ENCODE data around the gene PCDHA2. TPM values are rescaled to one million over a fixed set of nuclear protein-coding genes. Genes with fewer than 3 reads are reported as not detected.

Gene PCDHA2
- total and polyA plus RNA-seq, 5 donors from 2014 or later: not detected

DNA sequence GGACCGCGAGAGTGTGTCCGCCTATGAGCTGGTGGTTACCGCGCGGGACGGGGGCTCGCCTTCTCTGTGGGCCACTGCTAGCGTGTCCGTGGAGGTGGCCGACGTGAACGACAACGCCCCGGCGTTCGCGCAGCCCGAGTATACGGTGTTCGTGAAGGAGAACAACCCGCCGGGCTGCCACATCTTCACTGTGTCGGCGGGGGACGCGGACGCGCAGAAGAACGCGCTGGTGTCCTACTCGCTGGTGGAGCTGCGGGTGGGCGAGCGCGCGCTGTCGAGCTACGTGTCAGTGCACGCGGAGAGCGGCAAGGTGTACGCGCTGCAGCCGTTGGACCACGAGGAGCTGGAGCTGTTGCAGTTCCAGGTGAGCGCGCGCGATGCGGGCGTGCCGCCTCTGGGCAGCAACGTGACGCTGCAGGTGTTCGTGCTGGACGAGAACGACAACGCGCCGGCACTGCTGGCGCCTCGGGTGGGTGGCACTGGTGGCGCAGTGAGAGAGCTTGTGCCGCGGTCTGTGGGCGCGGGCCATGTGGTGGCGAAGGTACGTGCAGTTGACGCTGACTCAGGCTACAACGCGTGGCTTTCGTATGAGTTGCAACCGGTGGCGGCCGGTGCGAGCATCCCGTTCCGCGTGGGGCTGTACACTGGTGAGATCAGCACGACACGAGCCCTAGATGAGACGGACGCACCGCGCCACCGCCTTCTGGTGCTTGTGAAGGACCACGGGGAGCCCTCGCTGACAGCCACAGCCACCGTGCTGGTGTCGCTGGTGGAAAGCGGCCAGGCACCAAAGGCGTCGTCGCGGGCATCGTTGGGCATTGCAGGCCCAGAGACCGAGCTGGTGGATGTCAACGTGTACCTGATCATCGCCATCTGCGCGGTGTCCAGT is 41.2 kb downstream of the PCDHA2 start:
- no peak overlapping the region for H3K4me3 Mint-ChIP-seq
- peaks cover 2 to 30% (median 5%) of the 10 kb centered on the region in 7 donors for H3K9me3 Mint-ChIP-seq
- H3K36me3 ChIP-seq (ENCODE audit: control insufficient read depth, insufficient read depth, low read length): no peaks in the 10 kb centered on the region
- no peak overlapping the region for H3K4me3 ChIP-seq (ENCODE audit: low read depth, low read length)
- no peaks in the 10 kb centered on the region for H3K4me1 ChIP-seq (ENCODE audit: control insufficient read depth, insufficient read depth, low read length, poor library complexity, severe bottlenecking)
- H3K27me3 Mint-ChIP-seq: peaks cover 5% of the 10 kb centered on the region
- ATAC-seq (ENCODE audit: low read depth in 2 of 2) (no peak), DNase-seq (no peak)
- no peak overlapping the region for H3K27ac Mint-ChIP-seq
- no peaks in the 10 kb centered on the region for H3K36me3 Mint-ChIP-seq
- H3K9me3 ChIP-seq (ENCODE audit: control insufficient read depth in 2 of 2, low read length in 2 of 2): peaks cover 12 to 19% of the 10 kb centered on the region in 2 experiments
- H3K27me3 ChIP-seq (ENCODE audit: control insufficient read depth, insufficient read depth, low read length): peaks cover 3% of the 10 kb centered on the region
- H3K4me1 Mint-ChIP-seq: no peaks in the 10 kb centered on the region
- H3K27ac ChIP-seq (ENCODE audit: insufficient read depth, low read length, poor library complexity, severe bottlenecking): no peak overlapping the region

DNA sequence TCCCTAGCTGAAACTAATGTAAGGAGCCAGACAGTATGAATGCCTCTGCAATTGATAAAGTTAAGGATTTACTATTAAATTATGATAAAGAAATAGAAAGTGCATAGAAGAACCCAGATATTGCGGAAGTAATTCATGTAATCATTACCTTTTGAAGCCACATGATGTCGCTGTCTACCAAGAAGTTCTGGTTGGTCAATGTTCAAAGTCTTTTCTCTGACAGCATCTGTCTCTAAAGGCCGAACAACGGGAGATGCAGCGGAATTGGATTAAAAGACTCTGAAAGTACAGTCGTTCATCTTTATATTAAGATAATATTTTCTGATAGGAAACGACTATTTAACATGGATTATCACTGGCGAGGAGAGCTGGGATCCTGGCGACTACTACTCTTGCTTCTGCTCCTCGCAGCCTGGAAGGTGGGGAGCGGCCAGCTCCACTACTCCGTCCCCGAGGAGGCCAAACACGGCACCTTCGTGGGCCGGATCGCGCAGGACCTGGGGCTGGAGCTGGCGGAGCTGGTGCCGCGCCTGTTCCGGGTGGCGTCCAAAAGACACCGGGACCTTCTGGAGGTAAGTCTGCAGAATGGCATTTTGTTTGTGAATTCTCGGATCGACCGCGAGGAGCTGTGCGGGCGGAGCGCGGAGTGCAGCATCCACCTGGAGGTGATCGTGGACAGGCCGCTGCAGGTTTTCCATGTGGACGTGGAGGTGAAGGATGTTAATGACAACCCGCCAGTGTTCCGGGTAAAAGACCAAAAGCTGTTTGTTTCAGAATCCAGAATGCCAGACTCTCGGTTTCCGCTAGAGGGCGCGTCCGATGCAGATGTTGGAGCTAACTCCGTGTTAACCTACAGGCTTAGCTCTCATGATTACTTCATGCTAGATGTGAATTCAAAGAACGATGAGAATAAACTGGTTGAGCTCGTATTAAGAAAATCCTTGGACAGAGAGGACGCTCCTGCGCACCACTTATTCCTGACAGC is 46.6 kb downstream of the PCDHA2 start, which contains the start of gene PCDHA8:
Gene PCDHA8, plus strand, starts transcription at position 210 of the 985 bp plus-strand sequence. Its CDS starts 135 bp downstream, at position 345.
- peak in 1 of 3 donors; percentile 5 for DNase-seq
- no peak within 1 kb of the TSS for H3K4me3 ChIP-seq (ENCODE audit: low read depth, low read length)
- no peak for ATAC-seq (ENCODE audit: low read depth in 2 of 2)
- H3K27ac Mint-ChIP-seq: no peak within 1 kb of the TSS
- H3K36me3 Mint-ChIP-seq: no peaks in the 10 kb centered on the region
- H3K4me1 Mint-ChIP-seq: no peaks in the 10 kb centered on the region
- no peaks in the 10 kb centered on the region for H3K27me3 ChIP-seq (ENCODE audit: control insufficient read depth, insufficient read depth, low read length)
- H3K27me3 Mint-ChIP-seq: no peaks in the 10 kb centered on the region
- H3K9me3 ChIP-seq (ENCODE audit: control insufficient read depth in 2 of 2, low read length in 2 of 2): peaks cover 3 to 8% of the 10 kb centered on the region in 2 experiments
- peak within 1 kb of the TSS in 1 of 4 donors; percentile 24 for H3K4me3 Mint-ChIP-seq
- H3K4me1 ChIP-seq (ENCODE audit: control insufficient read depth, insufficient read depth, low read length, poor library complexity, severe bottlenecking): no peaks in the 10 kb centered on the region
- no peak within 1 kb of the TSS for H3K27ac ChIP-seq (ENCODE audit: insufficient read depth, low read length, poor library complexity, severe bottlenecking)
- H3K9me3 Mint-ChIP-seq: peaks cover 0 to 21% (median 4%) of the 10 kb centered on the region in 7 donors
- no peaks in the 10 kb centered on the region for H3K36me3 ChIP-seq (ENCODE audit: control insufficient read depth, insufficient read depth, low read length)

DNA sequence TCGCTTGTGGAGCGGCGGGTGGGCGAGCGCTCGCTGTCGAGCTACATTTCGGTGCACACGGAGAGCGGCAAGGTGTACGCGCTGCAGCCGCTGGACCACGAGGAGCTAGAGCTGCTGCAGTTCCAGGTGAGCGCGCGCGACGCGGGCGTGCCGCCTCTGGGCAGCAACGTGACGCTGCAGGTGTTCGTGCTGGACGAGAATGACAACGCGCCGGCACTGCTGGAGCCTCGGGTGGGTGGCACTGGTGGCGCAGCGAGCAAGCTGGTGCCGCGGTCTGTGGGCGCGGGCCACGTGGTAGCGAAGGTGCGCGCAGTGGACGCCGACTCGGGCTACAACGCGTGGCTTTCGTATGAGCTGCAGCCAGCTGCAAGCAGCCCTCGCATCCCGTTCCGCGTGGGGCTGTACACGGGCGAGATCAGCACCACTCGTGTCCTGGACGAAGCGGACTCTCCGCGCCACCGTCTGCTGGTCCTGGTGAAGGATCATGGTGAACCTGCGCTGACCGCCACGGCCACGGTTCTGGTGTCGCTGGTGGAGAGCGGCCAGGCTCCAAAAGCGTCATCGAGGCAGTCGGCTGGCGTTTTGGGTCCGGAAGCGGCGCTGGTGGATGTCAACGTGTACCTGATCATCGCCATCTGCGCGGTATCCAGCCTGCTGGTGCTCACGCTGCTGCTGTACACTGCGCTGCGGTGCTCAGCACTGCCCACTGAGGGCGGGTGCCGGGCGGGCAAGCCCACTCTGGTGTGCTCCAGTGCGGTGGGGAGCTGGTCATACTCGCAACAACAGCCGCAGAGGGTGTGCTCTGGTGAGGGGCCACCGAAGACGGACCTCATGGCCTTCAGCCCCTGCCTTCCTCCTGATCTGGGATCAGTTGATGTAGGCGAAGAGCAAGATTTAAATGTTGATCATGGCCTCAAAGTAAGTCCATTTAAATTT is 48.4 kb downstream of the PCDHA2 start:
- no peaks in the 10 kb centered on the region for H3K4me1 ChIP-seq (ENCODE audit: control insufficient read depth, insufficient read depth, low read length, poor library complexity, severe bottlenecking)
- Mint-ChIP-seq H3K36me3 (no peaks in the 10 kb centered on the region), H3K4me3 (no peak overlapping the region), H3K9me3 (peaks cover 0 to 26% (median 7%) of the 10 kb centered on the region in 7 donors), H3K27me3 (no peaks in the 10 kb centered on the region), H3K4me1 (no peaks in the 10 kb centered on the region), H3K27ac (no peak overlapping the region)
- no peaks in the 10 kb centered on the region for H3K36me3 ChIP-seq (ENCODE audit: control insufficient read depth, insufficient read depth, low read length)
- H3K27ac ChIP-seq (ENCODE audit: insufficient read depth, low read length, poor library complexity, severe bottlenecking): no peak overlapping the region
- no peak for DNase-seq
- H3K27me3 ChIP-seq (ENCODE audit: control insufficient read depth, insufficient read depth, low read length): peaks cover 3% of the 10 kb centered on the region
- peaks cover 3 to 8% of the 10 kb centered on the region in 2 experiments for H3K9me3 ChIP-seq (ENCODE audit: control insufficient read depth in 2 of 2, low read length in 2 of 2)
- no peak for ATAC-seq (ENCODE audit: low read depth in 2 of 2)
- H3K4me3 ChIP-seq (ENCODE audit: low read depth, low read length): no peak overlapping the region

Other genes starting within 250 kb of the PCDHA2 start
- 11.8 TPM for gene EIF4EBP3, start 247.2 kb upstream of the PCDHA2 start, total RNA-seq
- 10 to 100 TPM; 28.4 to 44.7 (median 40.5) TPM for gene EIF4EBP3, start 247.2 kb upstream of the PCDHA2 start, polyA plus RNA-seq
- gene SRA1, start 237.4 kb upstream of the PCDHA2 start, total RNA-seq: 38.9 TPM
- 10 to 100 TPM; 36.6 to 44.3 (median 38.4) TPM for gene SRA1, start 237.4 kb upstream of the PCDHA2 start, polyA plus RNA-seq
- 50.8 TPM for gene APBB3, start 230.3 kb upstream of the PCDHA2 start, total RNA-seq
- 1 to 10 TPM; 3.4 to 5.2 (median 4.0) TPM for gene APBB3, start 230.3 kb upstream of the PCDHA2 start, polyA plus RNA-seq
- 35.0 TPM for gene SLC35A4, start 230.0 kb upstream of the PCDHA2 start, total RNA-seq
- gene SLC35A4, start 230.0 kb upstream of the PCDHA2 start, polyA plus RNA-seq: 10 to 100 TPM; 69.3 to 89.5 (median 78.0) TPM
- not detected for gene CD14, start 161.7 kb upstream of the PCDHA2 start, total RNA-seq
- 1 to 10 TPM; 1.3 to 2.6 (median 2.1) TPM for gene CD14, start 161.7 kb upstream of the PCDHA2 start, polyA plus RNA-seq
- gene TMCO6, start 155.4 kb upstream of the PCDHA2 start, total RNA-seq: 22.6 TPM
- 10 to 100 TPM; 17.0 to 24.1 (median 18.4) TPM for gene TMCO6, start 155.4 kb upstream of the PCDHA2 start, polyA plus RNA-seq
- 42.6 TPM for gene NDUFA2, start 147.2 kb upstream of the PCDHA2 start, total RNA-seq
- 100 to 1,000 TPM; 165 to 208 (median 169) TPM for gene NDUFA2, start 147.2 kb upstream of the PCDHA2 start, polyA plus RNA-seq
- gene IK, start 147.0 kb upstream of the PCDHA2 start, total RNA-seq: 170 TPM
- gene IK, start 147.0 kb upstream of the PCDHA2 start, polyA plus RNA-seq: 100 to 1,000 TPM; 136 to 197 (median 184) TPM
- gene WDR55, start 129.9 kb upstream of the PCDHA2 start, total RNA-seq: 47.5 TPM
- gene WDR55, start 129.9 kb upstream of the PCDHA2 start, polyA plus RNA-seq: 10 to 100 TPM; 17.6 to 25.3 (median 19.9) TPM
- gene DND1, start 121.3 kb upstream of the PCDHA2 start, total RNA-seq: 2.1 TPM
- not detected for gene DND1, start 121.3 kb upstream of the PCDHA2 start, polyA plus RNA-seq
- 56.5 TPM for gene HARS1, start 103.5 kb upstream of the PCDHA2 start, total RNA-seq
- gene HARS1, start 103.5 kb upstream of the PCDHA2 start, polyA plus RNA-seq: 10 to 100 TPM; 58.0 to 74.4 (median 60.5) TPM
- 29.8 TPM for gene HARS2, start 103.4 kb upstream of the PCDHA2 start, total RNA-seq
- 10 to 100 TPM; 20.7 to 24.4 (median 22.2) TPM for gene HARS2, start 103.4 kb upstream of the PCDHA2 start, polyA plus RNA-seq
- gene ZMAT2, start 94.4 kb upstream of the PCDHA2 start, total RNA-seq: 48.5 TPM
- 10 to 100 TPM; 81.8 to 97.5 (median 90.9) TPM for gene ZMAT2, start 94.4 kb upstream of the PCDHA2 start, polyA plus RNA-seq
- gene PCDHA1, start 8.7 kb upstream of the PCDHA2 start, total RNA-seq: not detected
- not detected for gene PCDHA1, start 8.7 kb upstream of the PCDHA2 start, polyA plus RNA-seq
- not detected for gene PCDHA3, start 6.2 kb downstream of the PCDHA2 start, total RNA-seq
- not detected for gene PCDHA3, start 6.2 kb downstream of the PCDHA2 start, polyA plus RNA-seq
- not detected for gene PCDHA4, start 12.2 kb downstream of the PCDHA2 start, total RNA-seq
- not detected for gene PCDHA4, start 12.2 kb downstream of the PCDHA2 start, polyA plus RNA-seq
- not detected for gene PCDHA5, start 26.8 kb downstream of the PCDHA2 start, total RNA-seq
- gene PCDHA5, start 26.8 kb downstream of the PCDHA2 start, polyA plus RNA-seq: not detected
- gene PCDHA6, start 33.1 kb downstream of the PCDHA2 start, total RNA-seq: not detected
- gene PCDHA6, start 33.1 kb downstream of the PCDHA2 start, polyA plus RNA-seq: not detected
- gene PCDHA7, start 39.4 kb downstream of the PCDHA2 start, total RNA-seq: not detected
- not detected for gene PCDHA7, start 39.4 kb downstream of the PCDHA2 start, polyA plus RNA-seq
- gene PCDHA8, start 46.3 kb downstream of the PCDHA2 start, total RNA-seq: not detected
- gene PCDHA8, start 46.3 kb downstream of the PCDHA2 start, polyA plus RNA-seq: not detected
- gene PCDHA9, start 53.5 kb downstream of the PCDHA2 start, total RNA-seq: not detected
- not detected for gene PCDHA9, start 53.5 kb downstream of the PCDHA2 start, polyA plus RNA-seq
- not detected for gene PCDHA10, start 61.0 kb downstream of the PCDHA2 start, total RNA-seq
- not detected for gene PCDHA10, start 61.0 kb downstream of the PCDHA2 start, polyA plus RNA-seq
- not detected for gene PCDHA11, start 74.1 kb downstream of the PCDHA2 start, total RNA-seq
- not detected for gene PCDHA11, start 74.1 kb downstream of the PCDHA2 start, polyA plus RNA-seq
- not detected for gene PCDHA12, start 80.5 kb downstream of the PCDHA2 start, total RNA-seq
- not detected for gene PCDHA12, start 80.5 kb downstream of the PCDHA2 start, polyA plus RNA-seq
- not detected for gene PCDHA13, start 87.3 kb downstream of the PCDHA2 start, total RNA-seq
- not detected for gene PCDHA13, start 87.3 kb downstream of the PCDHA2 start, polyA plus RNA-seq
- gene PCDHAC1, start 131.4 kb downstream of the PCDHA2 start, total RNA-seq: not detected
- gene PCDHAC1, start 131.4 kb downstream of the PCDHA2 start, polyA plus RNA-seq: not detected
- gene PCDHAC2, start 171.6 kb downstream of the PCDHA2 start, total RNA-seq: not detected
- not detected for gene PCDHAC2, start 171.6 kb downstream of the PCDHA2 start, polyA plus RNA-seq

Data from CD4-positive, CD25-positive, alpha-beta regulatory T cell (primary cell).